SKM-1 (cell line): ENCODE data around the gene TEAD3.

Source experiments
- DNase-seq: peaks from one replicate; lab custom pipeline; 2025; ENCODE audit not compliant: unreplicated experiment; lab: John Stamatoyannopoulos, UW

Gene TEAD3

DNA sequence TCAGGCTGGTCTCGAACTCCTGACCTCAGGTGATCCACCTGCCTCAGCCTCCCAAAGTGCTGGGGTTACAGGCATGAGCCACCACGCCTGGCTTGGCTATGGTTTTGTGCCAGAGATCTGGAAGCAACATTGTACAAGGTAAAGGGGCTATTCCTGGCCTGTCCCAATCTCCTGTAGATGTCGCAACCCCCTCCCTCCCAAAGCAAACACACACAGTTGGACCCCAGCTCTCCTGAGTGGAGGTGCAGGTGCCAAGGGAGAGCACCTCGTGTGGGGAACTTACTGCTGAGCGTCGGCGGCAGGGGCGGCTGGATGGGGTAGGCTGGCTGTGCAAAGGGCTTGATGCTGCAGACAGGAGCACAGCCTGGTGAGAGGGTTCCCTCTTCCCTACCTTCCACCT lies 19.9 kb downstream of the TEAD3 start:
- DNase-seq, result no peak

DNA sequence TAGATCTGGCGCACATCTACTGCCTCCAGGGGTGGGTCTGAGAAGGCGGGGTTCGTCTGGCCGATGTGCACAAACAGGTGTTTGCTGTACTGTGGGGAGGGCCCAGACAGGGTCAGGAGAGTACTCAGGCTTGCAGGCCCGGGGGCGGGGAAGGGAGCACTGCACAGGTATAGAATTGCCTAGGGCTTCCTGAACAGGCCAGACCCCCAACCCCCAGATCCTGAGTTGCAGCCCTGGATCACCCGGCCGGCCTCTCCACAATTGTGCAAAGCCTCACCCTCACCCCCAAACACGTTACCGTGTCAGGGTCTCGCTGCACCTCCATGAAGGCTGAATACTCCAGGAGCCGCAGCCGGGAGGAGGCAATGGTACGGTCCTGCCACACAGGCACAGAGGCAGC lies 20.9 kb downstream of the TEAD3 start:
- DNase-seq, result no peak

DNA sequence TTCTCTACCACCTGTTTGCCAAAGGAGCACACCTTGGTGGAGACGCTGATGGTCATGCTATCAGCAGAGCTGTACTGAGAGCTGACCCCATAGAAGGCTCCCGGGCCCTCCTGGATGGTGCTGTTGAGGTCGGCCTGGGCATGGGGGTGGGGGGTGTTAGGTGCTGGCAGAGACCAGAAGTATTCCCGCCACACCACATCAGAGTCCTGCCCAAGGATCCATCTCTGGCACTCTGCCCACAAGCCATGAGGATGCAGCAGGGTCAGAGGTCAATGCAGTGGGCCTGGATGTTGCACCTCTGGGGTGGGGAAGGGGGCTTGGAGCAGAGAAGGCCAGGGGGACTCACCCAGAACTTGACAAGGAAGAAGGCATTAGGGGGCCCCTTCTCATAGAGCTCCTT lies 21.3 kb downstream of the TEAD3 start:
- no peak for DNase-seq

DNA sequence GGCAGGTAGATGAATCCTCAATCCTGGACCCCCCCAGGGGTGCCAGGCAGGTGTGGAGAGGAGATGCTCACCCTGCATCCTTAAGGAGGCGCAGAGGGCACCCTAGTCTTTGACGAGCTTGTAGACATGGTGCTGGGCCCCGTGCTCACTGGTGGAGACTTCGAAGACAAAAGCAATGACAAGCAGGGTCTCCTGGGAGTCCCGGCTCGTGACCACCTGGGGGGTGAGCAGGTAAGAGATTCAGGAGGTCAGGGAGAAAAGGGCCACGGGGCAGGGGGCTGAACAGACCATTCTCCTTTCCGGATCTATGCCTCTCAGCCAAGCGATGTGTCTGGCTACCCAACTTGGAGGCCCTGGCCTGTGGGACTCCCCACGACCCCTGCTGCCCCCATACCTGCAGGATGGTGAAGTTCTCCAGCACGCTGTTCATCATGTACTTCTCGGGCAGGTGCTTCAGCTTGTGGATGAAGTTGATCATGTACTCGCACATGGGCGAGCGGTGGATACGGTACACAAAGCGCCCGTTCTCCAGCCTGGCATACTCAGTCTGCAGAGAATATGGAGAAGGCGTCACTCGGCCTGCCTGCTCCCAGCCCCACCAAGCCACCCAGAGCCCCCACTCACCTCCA lies 21.8 kb downstream of the TEAD3 start:
- no peak for DNase-seq

DNA sequence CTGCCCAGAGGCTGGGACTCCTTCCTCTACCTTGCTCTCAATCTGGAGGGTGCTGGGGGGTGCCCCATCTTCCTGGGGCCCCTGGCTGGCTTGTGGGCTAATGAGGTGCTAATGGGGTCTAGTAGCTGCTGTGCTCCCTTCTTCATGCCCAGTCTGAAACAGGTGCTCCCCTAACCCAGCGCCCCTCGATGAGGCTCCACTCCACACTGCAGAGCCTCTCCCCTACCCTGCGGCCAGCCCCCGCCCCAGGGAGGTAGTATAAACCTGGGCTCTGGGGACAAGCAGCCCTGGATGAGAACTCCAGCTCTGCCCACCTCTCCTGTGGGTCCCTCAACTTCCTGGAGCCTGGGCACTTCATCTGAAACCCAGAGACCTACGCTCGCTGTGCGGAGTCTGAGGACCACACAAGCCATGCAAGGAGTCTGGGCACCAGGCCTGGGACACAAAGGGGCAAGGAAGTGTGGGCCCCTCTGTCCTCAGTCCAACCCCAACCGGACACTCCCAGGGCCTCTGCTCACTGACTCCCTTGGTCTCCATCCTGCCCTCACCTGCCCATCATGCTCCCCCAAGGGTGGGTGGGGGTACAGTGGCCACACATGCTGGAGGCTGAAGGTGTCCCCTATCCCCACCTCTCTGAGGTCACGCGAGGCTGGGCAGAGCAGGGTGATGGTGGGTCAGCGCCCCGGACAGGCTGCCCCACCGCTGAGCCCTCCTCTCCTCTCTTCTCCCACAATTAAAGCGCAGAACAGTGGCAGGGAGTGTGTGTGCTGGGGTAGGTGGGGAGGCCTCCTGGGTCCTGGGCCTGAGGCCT lies 22.5 kb downstream of the TEAD3 start:
- DNase-seq, result no peak

DNA sequence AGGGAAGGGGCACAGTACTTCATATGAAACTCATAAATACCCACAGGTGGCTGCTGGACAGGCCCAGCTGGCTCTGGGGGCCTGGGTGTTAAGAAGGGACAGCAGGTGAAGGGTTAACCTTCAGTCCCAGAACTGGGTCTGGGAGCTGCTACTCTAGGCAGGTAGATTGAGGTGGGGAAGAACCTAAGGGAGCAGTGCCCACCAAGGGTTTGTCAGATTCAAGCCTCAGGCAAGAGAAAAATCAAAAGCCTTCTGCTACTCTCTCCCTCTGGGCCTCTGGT lies 23.1 kb downstream of the TEAD3 start:
- no peak for DNase-seq

DNA sequence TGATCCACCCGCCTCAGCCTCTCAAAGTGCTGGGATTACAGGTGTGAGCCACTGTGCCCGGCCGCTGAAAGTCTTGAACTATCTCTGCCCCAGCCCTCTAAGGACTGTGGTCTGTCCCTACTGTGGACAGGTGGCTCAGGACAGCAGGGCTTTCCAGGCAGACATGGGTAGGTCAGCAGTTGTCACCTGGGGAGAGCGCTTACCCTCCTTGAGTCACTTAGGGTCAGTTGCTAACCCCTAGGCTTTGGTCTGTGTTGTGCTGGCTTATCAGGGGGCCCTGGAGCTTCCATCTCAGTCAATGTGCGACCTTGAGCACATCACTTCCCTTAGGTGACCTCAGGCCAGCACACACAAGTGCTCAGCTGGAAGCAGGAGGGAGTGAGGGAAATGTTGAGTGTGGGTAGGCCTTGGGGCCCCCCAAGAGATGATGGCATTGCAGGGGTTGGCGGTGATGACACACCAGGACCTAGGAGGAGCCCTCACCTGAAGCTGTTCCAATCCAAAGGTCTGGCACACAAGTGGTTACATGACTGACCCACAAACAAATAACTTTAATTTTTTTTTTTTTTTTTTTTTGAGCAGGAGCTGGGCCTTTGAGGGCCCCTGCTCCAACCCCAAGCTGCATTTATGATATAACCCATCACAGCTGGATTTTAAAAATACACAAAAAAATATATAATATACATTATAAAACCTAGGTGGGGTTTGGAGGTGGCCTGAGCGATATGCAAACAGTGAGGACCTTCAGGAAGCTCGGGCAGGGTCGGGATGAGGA lies 23.6 kb downstream of the TEAD3 start:
- DNase-seq, result no peak

DNA sequence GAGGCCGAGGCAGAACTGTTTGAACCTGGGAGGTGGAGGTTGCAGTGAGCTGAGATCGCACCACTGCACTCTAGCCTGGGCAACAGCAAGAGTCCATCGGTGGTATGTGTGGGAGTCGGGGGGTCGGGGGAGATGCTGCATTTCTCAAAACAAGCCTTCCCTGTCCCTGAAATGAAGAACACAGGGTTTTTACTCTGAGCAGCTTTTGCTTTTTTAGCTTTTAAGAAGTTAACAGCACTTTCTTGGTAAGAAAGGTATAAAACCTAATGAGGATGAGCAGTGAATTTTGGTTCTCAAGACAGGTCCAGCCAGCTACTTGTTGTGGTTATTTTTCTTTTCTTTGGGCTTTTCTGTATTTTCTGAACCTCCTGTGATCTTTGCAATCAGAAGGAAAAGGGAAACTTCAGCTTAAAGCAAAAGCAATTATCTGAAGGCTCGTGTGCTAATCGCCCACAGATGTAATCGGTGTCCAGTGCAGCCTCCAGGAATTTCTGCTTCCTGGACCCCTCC lies 25.0 kb downstream of the TEAD3 start:
- DNase-seq, result no peak

DNA sequence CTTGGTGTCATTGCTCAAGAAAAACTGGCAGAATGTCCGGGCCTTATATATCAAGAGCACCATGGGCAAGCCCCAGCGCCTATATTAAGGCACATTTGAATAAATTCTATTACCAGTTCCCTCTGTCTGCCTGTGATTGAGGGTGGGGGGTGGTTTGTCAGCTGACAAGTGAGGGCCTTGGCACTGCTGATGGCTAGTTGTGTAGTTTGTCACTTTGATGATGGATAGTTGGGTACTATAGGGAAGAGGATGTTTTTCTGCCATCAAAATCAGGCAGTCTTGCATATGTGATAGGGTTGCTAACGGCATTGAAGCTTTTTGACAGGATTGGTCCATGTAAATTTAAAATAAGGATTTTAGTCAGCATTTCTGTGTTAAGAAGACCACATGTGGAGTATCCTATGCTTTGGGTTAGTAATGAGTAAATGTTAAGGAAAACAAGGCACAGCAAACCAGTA lies 26.2 kb downstream of the TEAD3 start:
- DNase-seq, result no peak

DNA sequence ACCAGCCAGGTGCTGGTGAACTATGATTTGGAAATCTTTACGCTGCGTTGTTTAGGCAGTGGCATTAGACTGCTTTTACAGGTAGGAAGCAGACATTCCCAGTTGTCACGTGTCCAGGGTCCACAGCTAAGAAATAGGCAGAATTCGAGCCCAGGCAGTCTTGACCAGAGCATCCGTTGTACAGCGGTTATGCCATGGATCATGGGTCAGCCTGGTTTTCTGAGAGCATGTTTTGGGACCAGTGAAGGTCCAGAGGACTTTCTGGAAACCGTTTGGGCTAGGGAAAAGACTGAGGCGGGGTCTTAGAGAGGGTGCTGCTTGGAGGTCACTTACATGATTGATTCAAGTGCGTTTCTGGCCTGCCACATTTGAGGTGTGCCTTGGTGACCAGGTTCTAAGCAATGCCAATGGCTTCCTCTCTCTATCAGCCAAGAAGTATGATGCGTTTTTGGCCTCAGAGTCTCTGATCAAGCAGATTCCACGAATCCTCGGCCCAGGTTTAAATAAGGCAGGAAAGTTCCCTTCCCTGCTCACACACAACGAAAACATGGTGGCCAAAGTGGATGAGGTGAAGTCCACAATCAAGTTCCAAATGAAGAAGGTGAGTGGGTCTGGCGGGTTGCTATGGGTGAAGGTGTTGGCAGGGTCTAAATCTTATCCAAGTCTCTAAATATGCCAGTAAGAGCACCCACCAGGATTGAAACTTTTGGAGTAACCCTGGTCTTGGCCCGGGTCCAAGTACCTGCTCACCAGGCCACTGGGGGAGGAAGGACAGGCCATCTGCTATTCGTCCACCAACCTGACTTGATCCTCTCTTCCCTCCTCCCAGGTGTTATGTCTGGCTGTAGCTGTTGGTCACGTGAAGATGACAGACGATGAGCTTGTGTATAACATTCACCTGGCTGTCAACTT lies 26.9 kb downstream of the TEAD3 start:
- no peak for DNase-seq

DNA sequence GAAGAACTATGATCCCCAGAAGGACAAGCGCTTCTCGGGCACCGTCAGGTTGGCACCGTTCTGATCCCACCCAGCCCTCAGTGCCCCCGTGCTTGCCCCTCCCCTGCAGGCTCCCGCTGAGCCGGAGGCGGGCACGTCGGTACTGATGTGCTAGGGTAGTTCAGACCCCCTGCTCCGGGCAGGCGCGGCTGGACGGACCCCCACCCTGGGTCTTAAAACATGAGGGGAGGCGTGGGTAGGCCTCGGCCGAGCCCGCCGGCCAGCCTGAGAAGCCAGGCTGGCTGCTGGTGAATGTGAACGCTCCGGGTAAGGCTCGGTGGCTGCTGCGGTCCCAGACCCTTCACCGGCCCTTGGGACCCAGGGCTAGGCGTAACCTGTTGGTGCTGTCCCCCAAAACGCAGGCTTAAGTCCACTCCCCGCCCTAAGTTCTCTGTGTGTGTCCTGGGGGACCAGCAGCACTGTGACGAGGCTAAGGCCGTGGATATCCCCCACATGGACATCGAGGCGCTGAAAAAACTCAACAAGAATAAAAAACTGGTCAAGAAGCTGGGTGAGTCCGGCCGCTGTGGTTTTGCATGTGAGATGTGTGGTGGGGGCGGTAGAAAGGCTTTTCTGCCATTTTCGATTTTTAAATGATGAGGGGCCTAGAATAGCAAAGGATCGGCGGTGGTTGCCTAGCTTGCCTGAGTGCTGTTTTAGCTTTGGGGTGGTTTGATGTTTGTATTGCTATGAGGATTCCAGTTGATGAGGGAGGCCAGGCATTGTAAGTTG lies 27.7 kb downstream of the TEAD3 start:
- no peak for DNase-seq

DNA sequence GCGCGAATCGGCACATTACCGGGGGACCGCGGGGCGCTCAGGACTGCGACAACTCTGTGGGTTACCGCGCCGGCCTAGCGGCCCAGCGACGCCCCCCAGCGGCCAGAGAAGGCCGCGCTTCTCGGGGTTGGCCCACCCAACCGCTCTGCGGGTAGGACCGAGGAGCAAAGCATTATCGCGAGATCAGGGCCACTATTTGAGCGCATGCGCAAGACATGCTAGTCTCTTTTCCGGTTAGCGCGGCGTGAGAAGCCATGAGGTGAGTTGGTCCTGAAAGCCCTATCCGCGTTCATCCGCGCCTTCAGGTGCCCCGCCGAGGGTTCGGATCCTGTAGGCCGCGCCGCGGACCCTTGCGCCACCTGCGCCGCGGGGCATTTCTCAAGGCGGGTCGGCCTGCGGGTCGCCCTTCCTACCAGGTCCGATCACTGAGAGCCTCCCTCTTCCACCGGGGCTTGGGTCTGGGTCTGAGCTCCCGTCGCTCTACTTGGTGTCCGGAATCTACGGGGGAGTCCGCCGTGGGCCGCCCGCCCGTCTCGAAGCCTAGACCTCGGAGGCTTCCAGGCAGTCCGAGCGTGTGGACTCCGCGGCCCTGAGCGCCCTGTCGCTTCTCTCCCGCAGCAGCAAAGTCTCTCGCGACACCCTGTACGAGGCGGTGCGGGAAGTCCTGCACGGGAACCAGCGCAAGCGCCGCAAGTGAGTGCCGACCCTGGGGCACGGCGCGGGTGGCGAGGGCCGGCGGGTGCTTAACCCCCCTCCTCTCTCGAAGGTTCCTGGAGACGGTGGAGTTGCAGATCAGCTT lies 28.5 kb downstream of the TEAD3 start, which contains the start of gene RPL10A:
RPL10A (plus strand) TSS at position 221 of the 799 bp plus-strand sequence; CDS start at position 255, 34 bp downstream.
- peak; percentile 83 for DNase-seq

DNA sequence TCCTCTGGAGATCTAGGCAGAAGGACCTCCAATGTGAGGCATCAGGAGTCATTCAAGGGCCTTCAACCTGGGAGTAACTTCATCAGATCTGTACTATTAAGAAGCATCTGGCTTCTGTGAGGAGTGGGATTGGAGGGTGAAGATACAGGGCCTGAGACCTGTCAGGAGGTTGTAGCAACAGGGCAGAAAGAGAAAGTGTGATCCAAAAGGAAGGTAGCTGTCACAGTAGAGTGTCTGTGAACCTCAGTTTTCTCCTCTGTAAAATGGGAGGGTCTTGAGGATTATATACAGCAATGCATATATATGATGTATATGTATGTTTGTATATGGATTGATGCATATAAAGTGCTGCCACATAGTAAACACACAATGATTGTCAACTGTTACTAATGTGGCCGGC lies 31.2 kb downstream of the TEAD3 start:
- no peak for DNase-seq

DNA sequence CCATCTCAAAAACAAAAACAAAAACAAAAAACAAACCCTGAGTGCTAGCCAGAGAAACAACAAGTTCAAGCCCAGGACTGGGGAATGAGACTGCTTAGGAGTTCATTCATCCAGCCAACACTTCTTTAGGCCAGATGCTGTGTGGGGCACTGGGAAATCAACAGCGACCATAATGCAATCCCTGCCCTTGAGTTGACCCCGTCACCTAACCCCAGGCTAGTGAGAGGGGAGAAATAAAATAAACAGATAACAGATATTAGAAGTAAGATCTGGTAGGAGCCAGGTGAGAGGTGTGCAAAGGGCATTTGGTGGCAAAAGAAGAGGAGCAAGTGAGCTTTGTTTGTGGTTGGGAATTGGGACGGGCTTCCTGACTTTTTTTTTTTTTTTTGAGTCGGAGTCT lies 33.6 kb downstream of the TEAD3 start:
- DNase-seq, result no peak

DNA sequence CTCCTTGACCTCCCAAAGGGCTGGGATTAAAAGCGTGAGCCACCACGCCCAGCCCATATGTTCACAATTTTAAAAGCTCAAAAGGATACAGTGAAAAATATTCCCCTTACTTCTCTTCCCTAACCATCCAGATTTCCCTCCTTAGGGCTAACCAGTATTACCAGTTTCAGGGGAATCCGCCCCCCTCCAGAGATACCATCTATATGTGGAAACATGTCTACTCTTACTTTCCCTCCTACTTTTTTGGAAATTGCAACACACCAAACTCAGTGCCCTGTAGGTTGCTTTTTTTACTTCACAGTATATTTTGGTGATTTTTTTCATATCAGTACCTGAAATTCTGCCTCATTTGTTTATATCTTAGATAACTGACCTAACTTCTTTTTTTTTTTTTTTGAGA lies 35.6 kb downstream of the TEAD3 start:
- DNase-seq, result no peak

DNA sequence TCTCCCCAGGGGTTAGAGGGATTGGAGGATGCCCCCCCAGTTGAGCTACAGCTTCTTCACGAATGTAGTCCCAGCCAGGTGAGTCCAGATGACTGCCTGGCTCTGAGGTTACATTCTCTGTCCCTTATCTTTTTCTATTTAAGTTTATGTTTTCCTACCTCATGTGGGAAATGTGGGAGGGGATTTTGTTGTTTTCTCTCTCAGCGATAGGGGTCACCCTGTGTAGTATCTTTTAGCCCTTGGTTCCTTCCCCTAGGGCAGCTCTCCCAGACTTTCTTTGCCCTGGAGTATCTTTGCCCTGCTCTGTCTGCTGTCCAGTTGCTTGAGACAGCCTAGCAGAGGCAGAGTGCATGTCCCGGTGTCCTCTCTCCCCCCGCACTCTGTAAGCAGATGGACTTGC lies 39.0 kb downstream of the TEAD3 start:
- no peak for DNase-seq

DNA sequence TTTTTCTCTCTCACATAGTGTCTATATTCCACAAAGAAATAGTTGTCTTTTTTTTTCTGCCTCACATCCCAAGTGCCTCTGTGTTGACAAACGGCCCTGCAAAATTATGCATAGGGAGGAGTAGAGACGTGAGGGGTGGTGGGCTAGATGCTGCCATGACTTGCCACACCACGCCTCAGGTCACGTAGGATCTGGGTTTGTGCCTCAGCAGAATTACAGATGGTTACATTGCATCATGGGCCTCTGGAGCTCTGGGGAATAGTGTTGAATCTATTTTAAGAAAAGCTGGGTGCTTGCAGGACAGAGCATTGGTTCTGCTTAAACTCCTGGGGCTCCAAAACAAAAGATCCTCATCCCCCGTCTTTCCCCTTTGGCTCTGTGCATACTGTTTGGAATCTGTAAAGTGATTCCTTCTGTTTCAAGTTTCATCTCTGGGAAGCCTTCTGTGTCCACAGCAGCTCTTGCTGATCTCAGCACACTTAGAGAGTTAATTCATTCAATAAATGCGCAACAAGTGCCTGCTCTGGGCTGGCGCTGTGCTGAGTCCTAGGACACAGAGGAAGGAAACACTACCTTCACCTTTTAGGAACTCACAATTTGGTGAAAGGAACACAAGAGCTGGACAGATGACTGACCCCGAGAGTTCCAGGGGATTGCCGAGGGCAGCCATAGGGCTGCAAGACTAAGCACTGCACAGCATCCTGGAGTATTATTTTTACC lies 42.3 kb downstream of the TEAD3 start:
- no peak for DNase-seq

DNA sequence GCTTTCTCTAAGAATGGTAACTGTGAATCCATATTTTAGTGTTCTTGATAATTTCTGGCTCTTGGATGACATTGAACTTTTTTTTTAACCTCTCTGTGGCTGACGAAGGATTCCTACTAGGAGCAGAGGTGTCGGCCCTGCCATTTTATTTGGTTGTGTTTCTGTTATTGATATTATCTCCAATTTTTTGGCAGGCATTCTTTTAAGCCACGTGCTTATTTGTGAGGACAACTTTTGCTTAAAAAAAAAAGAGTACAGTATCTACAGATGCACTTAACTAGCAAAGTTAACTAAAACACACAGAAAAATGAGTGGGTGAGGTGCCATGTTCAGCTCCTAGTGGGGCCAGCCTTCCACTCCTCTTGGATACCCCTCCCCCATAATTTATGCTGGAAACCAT lies 43.6 kb downstream of the TEAD3 start:
- DNase-seq, result no peak
